ENCODE data around the gene TTC21A.

DNA sequence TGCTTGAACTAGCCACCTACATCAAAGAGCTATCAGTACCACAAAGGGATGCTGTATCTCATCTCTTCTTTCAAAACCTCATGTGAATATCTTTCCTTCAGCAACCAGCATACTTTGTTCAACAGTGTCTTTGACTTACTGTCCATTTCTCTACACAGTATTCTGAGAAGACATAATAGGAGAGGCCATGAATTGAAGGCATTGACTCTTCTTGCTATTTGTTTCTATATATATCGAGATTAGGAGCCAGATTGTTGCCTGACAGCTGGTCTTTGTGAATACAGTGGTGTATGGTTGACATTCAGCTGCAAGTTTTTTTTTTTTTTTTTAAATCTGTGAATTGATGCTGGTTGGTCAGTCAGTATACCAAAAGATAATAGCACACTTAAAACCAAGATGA lies 58.0 kb downstream of the TTC21A start:
- TF ChIP-seq POLR2A (IDR thresholded peaks at IDR 0.05): no peak
- TF ChIP-seq, protein P1, sequence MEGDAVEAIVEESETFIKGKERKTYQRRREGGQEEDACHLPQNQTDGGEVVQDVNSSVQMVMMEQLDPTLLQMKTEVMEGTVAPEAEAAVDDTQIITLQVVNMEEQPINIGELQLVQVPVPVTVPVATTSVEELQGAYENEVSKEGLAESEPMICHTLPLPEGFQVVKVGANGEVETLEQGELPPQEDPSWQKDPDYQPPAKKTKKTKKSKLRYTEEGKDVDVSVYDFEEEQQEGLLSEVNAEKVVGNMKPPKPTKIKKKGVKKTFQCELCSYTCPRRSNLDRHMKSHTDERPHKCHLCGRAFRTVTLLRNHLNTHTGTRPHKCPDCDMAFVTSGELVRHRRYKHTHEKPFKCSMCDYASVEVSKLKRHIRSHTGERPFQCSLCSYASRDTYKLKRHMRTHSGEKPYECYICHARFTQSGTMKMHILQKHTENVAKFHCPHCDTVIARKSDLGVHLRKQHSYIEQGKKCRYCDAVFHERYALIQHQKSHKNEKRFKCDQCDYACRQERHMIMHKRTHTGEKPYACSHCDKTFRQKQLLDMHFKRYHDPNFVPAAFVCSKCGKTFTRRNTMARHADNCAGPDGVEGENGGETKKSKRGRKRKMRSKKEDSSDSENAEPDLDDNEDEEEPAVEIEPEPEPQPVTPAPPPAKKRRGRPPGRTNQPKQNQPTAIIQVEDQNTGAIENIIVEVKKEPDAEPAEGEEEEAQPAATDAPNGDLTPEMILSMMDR (IDR thresholded peaks at IDR 0.05): no peak
